Esophagus muscularis mucosa (tissue), 4 donors: ENCODE data around the gene BST1.

Source experiments
- CTCF ChIP-seq, 3 experiments: fragments of 200-600 bp in 2 of 3; fragments of 450-650 bp in 1 of 3; sonication (generic) in 2 of 3; IDR thresholded peaks; one replicate each; pipeline ENCODE4 v1.5.1; 2017 to 2019; ENCODE audit warnings: antibody characterized with exemption in 3 of 3, mild to moderate bottlenecking in 2 of 3, moderate library complexity in 1 of 3
- EP300 ChIP-seq: sonication (generic); formaldehyde crosslinking; IDR thresholded peaks from one replicate; pipeline ENCODE4 v1.6.1; 2017; ENCODE audit warnings: antibody characterized with exemption
- POLR2A ChIP-seq: fragments of 450-650 bp; IDR thresholded peaks from one replicate; pipeline ENCODE4 v1.6.1; 2017; ENCODE audit warnings: antibody characterized with exemption, moderate library complexity, mild to moderate bottlenecking, low read depth
- POLR2AphosphoS5 ChIP-seq, 2 donors: sonication (generic); formaldehyde crosslinking; IDR thresholded peaks; one replicate each; pipeline ENCODE4 v1.6.1; 2017; ENCODE audit warnings: antibody characterized with exemption in 2 of 2

GRCh38 chr4:15736514-15737050 is 33.7 kb downstream of the BST1 start:
- no peak for TF ChIP-seq CTCF (IDR thresholded peaks at IDR 0.05)
- no peak for TF ChIP-seq POLR2A
- TF ChIP-seq POLR2AphosphoS5 (IDR thresholded peaks at IDR 0.05) = no peak
- TF ChIP-seq EP300 = no peak
